Endothelial cell of coronary artery (primary cell): ENCODE results near the gene HOXC6. TPM values are rescaled to one million over a fixed set of nuclear protein-coding genes. Genes with fewer than 3 reads are reported as not detected.

ENCODE experiments used
- total RNA-seq: library from RNA; depleted of rRNA; stranded (reverse); fragments of >200 nt; gene quantifications from 2 replicates; pipeline ENCODE4 v1.2.3, GENCODE V29; 2014

HOXC6 gene
- 0.66 TPM in 1 of 2 replicates, not detected in the other for total RNA-seq

GRCh38 chr12:54028314-54029201 lies at the start of gene HOXC6:
TSS of gene HOXC6 (plus strand) at chr12:54028440. CDS start at chr12:54028522, 82 bp downstream.

GRCh38 chr12:53984901-53985691 lies 43.1 kb upstream of the HOXC6 start, which contains the start of gene HOXC10:
TSS of gene HOXC10 (plus strand) at chr12:53985146. CDS start at chr12:53985260, 114 bp downstream.

GRCh38 chr12:54000116-54001114 lies 27.8 kb upstream of the HOXC6 start, which contains the start of gene HOXC9:
TSS of gene HOXC9 (plus strand) at chr12:54000161. CDS start at chr12:54000189, 28 bp downstream.

GRCh38 chr12:54032627-54033100 lies 4.4 kb downstream of the HOXC6 start, which contains the start of gene HOXC5:
TSS of gene HOXC5 (plus strand) at chr12:54033050. CDS start at chr12:54033123, 73 bp downstream.

GRCh38 chr12:54053751-54054741 lies 25.8 kb downstream of the HOXC6 start, which contains the start of gene HOXC4:
TSS of gene HOXC4 (plus strand) at chr12:54053835. CDS start at chr12:54053923, 88 bp downstream.

Other genes starting within 250 kb of the HOXC6 start
- not detected in 2 replicates for gene HOXC13, start 89.6 kb upstream of the HOXC6 start, total RNA-seq
- gene HOXC12, start 73.5 kb upstream of the HOXC6 start, total RNA-seq = not detected in 2 replicates
- gene HOXC11, start 55.3 kb upstream of the HOXC6 start, total RNA-seq = not detected in 2 replicates
- not detected in 2 replicates for gene HOTAIR, start 53.5 kb upstream of the HOXC6 start, total RNA-seq
- gene HOXC10, start 43.3 kb upstream of the HOXC6 start, total RNA-seq = not detected in 2 replicates
- not detected in 2 replicates for gene HOXC9, start 28.3 kb upstream of the HOXC6 start, total RNA-seq
- not detected in 2 replicates for gene HOXC8, start 19.5 kb upstream of the HOXC6 start, total RNA-seq
- gene HOXC5, start 4.6 kb downstream of the HOXC6 start, total RNA-seq = not detected in 2 replicates
- not detected in 2 replicates for gene HOXC4, start 25.4 kb downstream of the HOXC6 start, total RNA-seq
- gene SMUG1, start 160.5 kb downstream of the HOXC6 start, total RNA-seq = 14.6 and 18.2 TPM in 2 replicates